ENCODE data around the gene ANGPTL4.
A peak's percentile ranks its signal among the peaks of the same experiment; 100 is the strongest.
"Not testable (repeated sequence)": the region's sequence is repeated elsewhere in the genome, so short reads cannot be mapped to it uniquely, and the experiment has no call there.

Gene ANGPTL4

DNA sequence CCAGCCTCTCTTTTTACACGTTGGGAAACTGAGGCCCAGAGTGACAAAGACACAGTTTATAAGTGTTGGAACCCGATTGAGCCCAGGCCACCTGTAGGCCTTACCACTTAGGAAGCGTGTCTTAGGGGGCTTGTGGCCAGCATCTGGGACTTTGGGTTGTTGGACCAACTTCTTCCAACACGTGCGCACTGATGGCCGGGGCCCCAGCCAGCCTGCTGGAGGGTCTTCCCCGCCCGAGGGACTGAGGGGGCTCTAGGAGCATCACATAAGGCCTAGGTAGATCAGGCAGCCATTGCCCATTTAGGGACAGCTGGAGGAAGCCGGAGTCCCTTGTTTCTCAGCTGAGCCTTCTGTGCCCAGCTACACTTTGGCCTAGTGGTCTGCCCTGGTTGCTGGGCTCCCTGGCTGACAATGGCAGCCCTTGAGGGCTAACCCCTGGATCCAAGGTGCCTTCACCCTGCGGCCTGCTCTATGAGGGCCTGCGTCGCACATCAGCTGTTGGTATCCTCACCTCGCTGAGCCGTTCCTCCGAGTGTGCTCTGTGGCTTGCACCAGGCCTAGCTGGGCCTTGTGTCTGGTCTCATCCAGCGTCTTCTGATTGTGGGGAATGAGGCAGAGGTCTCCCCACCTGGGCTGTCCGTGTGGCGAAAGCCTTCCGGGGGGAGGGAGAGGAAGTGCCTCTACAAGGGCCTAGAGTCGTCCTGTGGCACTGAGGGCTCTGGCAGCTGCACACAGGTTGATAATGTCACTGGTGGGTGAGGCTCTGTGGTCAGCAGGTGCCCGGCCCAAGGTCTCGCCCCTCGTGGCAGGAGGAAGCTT is 27.5 kb downstream of the ANGPTL4 start:
- DNase-seq = no peak

- no peak for DNase-seq
Observed at GRCh38 chr19:8392017-8392591, 28.1 kb downstream of the ANGPTL4 start.

GRCh38 chr19:8393192-8393870 is 29.4 kb downstream of the ANGPTL4 start:
- DNase-seq = no peak

GRCh38 chr19:8393871-8394250 is 29.9 kb downstream of the ANGPTL4 start:
- DNase-seq = no peak

- DNase-seq = no peak
Observed at GRCh38 chr19:8395621-8396082, 31.7 kb downstream of the ANGPTL4 start.

GRCh38 chr19:8396185-8396562 is 32.2 kb downstream of the ANGPTL4 start:
- no peak for DNase-seq

GRCh38 chr19:8396563-8397203 is 32.7 kb downstream of the ANGPTL4 start:
- peak; percentile 85 for DNase-seq

- no peak for DNase-seq
Observed at GRCh38 chr19:8397271-8397670, 33.3 kb downstream of the ANGPTL4 start.

GRCh38 chr19:8397746-8398310 is 33.9 kb downstream of the ANGPTL4 start:
- DNase-seq = no peak

- DNase-seq = no peak
Observed at GRCh38 chr19:8398311-8398771, 34.4 kb downstream of the ANGPTL4 start.

DNA sequence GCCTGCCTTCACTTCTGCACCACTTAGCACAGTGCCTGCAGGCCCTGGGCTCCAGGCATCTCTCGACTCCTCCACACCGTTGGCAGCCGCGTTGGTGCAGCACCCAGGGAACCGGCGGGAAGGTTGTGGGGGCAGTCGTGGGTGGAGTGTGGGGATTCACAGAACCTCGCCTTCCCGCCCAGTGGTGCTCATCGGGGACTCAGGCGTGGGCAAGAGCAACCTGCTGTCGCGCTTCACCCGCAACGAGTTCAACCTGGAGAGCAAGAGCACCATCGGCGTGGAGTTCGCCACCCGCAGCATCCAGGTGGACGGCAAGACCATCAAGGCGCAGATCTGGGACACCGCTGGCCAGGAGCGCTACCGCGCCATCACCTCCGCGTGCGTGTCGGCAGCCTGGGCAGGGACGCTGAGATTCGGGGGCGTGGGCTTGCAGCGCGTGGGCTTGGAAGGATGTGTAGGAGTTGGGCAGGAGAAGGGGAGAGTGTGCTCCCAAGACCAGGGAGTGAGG is 35.8 kb downstream of the ANGPTL4 start:
- DNase-seq = no peak

DNA sequence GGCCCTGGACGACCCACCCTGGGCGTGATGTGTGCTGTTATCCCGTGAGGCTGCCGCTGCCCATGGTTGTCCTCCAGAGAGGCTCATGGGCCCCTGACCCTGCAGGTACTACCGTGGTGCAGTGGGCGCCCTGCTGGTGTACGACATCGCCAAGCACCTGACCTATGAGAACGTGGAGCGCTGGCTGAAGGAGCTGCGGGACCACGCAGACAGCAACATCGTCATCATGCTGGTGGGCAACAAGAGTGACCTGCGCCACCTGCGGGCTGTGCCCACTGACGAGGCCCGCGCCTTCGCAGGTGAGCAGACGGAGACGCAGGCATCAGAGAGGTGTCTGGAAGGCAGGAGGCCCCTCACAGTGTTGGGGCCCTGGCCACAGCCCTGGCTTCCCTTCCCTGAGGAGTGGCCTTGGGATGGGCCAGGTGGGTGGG is 38.0 kb downstream of the ANGPTL4 start:
- DNase-seq = no peak

DNA sequence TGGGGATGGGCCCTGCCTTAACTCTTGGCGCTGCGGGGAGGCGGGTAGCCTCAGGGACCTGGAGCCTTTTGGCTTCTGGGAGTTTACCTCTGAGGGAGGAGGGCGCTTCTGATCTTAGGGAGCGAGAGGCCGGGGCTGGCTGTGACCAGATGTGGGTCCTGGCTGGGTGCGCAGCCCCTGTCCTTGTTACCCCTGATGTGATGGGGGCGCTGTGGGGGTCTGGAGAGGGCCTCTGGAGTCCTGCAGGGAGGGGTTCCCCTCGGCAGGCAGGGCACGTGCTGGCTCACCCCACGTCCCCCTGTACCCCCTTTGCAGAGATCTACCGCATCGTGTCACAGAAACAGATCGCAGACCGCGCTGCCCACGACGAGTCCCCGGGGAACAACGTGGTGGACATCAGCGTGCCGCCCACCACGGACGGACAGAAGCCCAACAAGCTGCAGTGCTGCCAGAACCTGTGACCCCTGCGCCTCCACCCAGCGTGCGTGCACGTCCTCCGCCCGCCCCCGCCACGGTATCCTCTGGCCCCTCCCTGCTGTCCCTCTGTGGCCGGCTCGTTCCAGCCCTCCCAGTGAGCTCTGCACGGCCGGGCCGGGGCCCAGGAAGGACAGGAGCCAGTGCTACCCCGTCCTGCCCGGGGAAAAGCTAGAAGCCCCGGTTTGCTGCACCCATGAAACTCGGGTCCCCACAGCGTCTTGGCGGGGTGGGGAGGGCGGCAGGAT is 39.3 kb downstream of the ANGPTL4 start:
- no peak for DNase-seq

DNA sequence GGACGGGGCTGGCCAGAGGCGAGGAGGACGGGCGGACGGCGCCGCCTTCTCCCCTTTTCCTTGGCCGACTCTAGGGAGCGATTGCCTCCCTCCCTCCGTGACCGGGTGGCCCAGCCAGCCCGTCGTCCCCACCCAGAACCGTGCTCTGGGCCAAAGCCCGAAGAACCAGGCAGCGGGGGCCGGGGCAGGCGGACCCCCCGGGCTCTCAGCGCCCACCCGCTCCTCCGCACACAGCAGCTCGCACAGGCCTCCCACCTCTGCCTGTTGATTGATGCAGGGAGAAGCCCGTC is 39.8 kb downstream of the ANGPTL4 start:
- no peak for DNase-seq

DNA sequence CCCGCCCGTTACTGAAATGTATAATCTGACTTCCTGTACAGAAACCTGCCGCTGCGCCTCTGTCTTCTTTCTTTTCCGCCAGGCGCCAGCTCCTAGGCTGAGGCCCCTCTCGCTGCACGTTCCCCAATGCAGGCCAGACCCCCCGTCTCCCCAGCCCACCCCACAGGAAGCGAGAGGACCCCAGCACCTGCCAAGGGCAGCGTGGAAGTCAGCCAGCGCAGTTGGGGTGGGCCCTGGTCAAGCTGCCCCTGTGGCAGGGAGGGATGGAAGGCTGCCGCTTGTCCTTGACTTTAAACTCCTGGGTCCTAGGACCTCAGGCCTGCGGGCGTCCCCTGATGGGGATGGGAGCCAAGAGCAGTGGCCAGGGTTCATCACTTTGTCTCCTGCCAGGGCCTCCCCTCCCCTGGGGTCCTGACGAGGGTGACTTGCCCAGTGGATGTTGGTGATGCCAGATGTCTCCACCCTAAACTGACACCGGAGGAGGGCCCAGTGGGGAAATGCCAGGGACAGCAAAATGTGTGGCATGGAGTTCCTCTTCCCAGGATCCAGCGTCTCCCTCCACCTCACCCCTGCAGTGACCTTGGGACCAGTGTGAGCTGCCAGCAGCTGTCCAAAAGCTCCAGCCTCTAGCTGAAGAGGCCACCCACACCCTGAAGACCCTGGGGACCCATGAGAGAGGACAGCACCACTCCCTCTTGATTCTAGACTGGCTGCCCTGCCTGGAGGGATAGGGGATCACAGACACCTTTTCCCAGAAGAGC is 40.6 kb downstream of the ANGPTL4 start:
- no peak for DNase-seq

- DNase-seq = not testable (repeated sequence)
Observed at GRCh38 chr19:8410718-8411117, 46.8 kb downstream of the ANGPTL4 start.

DNA sequence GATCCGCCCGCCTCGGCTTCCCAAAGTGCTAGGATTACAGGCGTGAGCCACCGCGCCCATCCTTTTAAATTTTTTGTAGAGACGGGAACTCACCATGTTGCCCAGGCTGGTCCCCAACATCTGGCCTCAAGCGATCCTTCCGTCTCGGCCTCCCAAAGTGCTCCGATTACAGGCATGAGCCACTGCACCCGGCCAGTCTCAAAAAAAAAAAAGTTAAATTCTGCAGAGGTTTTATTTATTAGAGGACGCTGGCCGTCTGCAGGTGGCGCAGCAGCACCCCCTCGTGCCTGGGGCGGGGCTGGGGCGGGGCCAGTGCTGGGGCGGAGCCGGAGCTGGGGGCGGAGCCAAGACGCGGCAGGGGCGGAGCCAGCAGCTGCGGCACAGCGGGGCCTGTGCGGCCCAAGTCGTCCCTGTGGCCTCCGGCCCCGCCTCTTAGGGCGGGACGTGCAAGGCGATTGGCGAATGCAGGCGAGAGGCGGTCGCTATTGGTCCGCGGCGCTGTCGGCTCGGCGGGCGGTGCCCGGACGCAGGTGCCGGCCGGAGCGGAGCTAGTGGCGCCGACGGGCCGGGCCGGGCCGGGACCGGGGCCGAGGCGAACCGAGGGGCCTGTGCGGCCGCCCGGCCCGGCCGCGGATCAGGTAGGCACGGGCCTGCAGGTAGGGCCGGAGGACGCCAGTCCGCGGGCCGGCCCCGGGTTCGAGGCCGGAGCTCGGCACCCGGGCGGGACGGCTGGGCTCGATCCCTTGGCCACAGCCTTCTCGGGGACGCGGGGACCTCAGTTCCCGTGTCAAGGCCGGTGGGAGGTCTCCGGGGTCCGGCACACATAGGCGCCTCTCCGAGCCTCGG is 49.1 kb downstream of the ANGPTL4 start, which contains the start of gene MARCHF2:
Gene MARCHF2, plus strand, starts transcription at position 523 of the 846 bp plus-strand sequence. CDS start 8,536 bp downstream, outside the sequence.
- DNase-seq = peak; percentile 98

GRCh38 chr19:8413629-8413995 is 49.7 kb downstream of the ANGPTL4 start:
- DNase-seq = no peak

DNA sequence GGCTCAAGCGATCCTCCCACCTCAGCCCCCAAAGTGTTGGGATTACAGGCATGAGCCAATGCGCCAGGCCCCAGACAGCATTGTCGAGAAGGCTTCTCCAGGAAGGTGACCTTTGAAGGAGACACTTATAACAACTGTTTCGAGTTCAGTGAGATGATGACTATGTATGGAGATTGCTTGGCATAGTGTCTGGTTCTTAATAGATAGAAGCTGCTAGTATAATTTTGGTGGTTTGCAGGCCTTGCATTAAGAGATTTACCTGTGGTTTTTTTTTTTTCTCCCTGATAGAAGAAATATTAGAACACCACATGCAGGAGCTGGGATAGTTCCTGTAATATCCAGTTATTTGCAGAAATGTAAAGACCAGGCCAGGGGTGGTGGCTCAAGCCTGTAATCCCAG is 52.8 kb downstream of the ANGPTL4 start:
- no peak for DNase-seq

All from CD4-positive, alpha-beta T cell treated with Interleukin-10 for 1 hour (primary cell).